ENCODE data around the gene BLVRA.
A peak's percentile ranks its signal among the peaks of the same experiment; 100 is the strongest.
"Not testable (repeated sequence)": the region's sequence is repeated elsewhere in the genome, so short reads cannot be mapped to it uniquely, and the experiment has no call there.

BLVRA gene

DNA sequence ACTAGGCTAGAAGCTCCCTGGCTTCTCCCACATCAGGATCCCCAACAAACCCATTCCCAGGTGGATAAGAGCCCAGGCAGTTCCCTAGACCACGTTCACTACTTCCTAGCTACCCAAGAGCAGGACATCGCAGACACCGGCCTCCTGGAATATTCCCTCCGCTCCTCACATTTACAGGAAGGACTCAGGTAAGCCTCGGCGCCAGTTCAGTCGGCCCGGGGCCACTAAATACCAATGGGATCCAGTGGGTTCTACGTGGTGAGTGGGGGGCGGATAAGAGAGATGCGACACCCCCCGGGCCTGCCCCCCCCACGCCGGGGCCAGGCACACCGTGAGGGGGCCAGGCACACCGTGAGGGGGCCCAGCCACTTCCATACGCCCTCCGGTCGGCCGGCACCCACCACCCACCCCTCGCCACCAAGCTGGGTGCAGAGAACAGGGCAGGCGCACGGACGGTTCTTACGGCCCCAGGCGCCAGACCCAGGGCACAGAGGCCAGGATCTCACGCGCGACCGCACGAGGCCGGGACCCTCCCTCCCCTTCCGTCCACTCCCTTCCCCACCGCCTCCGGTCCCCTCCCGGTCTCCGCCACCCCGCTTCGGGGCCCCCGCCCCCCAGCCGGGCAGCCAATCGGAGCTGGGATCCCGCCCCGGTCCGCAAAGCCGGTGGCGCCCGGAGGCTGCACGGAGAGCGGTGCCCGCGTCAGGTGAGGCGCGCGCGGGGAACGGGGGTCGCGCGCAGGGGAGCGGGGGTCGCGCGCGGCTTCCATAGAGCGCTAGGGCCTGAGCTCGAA lies at the start of gene BLVRA:
Gene BLVRA (plus strand): TSS at position 652 of the 793 bp plus-strand sequence. CDS start 12,479 bp downstream, outside the sequence.
- no peak for FAIRE-seq

DNA sequence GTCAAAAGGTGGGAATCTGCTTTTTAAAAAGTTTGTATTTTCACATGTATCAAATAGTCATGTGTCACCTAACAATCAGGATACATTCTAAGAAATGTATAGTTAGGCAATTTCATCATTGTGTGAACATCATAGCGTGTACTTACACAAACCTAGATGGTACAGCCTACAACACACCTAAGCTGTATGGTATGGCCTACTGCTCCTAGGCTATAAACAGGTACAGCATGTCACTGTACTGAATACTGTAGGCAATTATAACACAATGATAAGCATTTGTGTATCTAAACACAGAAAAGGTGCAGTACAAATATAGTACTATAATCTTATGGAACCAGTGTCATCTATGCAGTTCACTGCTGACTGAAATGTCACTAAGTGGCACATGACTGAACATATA lies 47.0 kb upstream of the BLVRA start:
- no peak for FAIRE-seq

GRCh38 chr7:43715966-43716365 lies 42.5 kb upstream of the BLVRA start:
- not testable (repeated sequence) for FAIRE-seq

GRCh38 chr7:43716598-43716997 lies 41.9 kb upstream of the BLVRA start:
- FAIRE-seq, result no peak

DNA sequence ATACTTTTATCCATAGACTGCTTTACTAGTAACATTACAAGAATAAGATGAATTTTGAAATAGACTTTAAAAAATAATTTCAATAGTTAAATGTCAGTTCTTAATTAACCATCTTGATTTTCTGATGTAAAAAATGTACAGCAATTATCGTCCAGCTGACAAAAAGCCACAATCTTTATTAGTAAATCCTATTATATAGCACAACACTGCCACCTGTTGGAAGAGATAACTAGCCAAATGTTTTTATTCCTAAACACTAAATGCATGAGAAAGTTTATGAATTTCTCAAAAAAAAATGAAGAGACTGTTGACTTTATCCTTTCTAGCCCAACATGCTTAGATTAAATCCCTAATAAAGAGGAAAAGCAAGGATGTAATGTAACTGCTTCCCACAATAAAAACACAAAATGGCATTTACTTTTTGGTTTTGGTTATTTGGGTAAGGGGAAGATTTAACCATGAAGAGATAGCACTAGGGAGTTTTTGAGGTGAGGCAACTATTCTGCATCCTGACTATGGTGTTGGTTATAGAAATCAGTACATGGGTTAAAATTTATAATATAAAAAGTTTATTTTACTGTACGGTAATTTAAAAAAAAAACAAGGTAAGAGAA lies 37.2 kb upstream of the BLVRA start:
- peak; percentile 86 for FAIRE-seq

- no peak for FAIRE-seq
Observed at GRCh38 chr7:43723007-43723341, 35.5 kb upstream of the BLVRA start.

DNA sequence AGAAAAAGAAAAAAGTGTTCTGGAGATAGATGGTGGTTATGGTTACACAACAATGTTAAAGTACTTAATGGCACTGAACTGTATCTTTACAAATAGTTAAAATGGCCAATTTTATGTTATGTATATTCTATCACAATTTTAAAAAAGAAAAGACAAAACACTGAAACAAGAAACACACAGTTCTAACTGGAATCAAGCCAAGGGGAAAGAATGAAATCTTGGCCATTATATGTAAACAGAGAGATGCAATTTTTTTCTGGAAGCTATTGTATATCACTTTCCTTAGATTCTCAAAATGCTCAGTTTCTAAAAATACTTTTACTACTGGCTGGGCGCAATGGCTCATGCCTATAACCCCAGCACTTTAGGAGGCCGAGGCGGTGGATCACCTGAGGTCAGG lies 33.2 kb upstream of the BLVRA start:
- FAIRE-seq, result no peak

DNA sequence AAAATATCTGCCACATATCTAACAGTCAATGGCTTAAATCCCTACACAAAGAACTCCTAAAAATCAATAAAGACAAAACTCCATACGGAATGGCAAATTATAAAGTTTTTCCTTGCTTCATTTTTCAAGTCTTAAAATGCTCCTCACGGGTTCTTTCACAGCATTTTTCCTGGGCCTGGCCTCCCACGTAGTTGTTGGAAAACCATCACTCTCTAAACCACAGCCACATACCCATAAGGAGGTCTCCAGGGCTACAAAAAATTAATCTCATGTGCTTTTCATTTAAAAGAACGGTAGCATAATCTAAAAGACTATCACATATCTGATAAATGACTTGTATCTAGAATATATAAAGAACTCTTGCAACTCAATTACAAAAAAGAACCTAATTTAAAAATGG lies 32.0 kb upstream of the BLVRA start:
- FAIRE-seq, result no peak

GRCh38 chr7:43727003-43727402 lies 31.5 kb upstream of the BLVRA start:
- FAIRE-seq, result no peak

DNA sequence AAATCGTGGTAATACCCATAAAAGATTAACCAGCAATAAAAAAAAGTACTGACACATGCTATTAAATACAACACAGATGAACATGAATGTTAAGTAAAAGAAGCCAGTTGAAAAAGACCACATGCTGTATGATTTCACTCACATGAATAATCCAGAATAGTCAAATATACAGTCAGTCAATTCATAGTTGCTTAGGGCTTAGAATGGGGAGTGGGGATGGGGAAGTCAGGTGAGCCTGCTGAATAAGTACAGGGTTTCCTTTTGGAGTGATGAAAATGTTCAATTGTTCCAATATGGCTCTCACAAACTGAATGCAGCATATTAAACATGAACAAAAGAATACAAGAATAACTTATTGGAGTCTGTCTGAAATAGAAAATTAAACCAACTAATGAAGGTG lies 31.0 kb upstream of the BLVRA start:
- no peak for FAIRE-seq

GRCh38 chr7:43729214-43729923 lies 29.1 kb upstream of the BLVRA start, which contains the start of gene COA1:
Gene COA1, minus strand, starts transcription at chr7:43729523. Its CDS starts 80,909 bp downstream, at chr7:43648614.
- FAIRE-seq, result no peak

DNA sequence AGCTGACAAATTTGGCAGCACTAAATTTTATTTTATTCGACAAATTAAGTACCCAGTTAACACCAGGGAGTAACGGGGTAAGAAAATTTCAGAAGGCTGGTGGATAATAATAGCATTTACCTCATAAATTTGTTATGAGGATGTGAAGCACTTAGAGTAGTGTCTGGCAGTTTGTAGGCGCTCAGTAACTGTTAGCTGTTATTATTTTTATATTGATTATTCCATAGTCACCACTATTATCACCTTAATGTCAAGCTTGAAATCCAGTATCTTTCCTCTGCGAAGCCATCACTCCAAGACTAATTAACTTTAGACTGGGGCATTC lies 28.6 kb upstream of the BLVRA start:
- no peak for FAIRE-seq

DNA sequence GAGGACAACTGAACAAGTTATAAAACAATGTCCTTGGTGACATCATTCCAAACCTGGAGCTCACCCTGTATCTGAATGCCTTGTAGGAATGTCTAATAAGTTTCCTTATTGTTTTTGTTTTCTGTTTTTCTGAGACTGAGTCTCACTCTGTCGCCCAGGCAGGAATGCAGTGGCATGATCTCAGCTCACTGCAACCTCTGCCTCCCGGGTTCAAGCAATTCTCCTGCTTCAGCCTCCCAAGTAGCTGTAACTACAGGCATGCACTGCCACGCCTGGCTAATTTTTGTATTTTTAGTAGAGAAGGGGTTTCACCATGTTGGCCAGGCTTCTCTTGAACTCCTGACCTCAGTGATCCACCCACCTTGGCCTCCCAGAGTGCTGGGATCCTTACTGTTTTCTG lies 27.0 kb upstream of the BLVRA start:
- FAIRE-seq, result not testable (repeated sequence)

DNA sequence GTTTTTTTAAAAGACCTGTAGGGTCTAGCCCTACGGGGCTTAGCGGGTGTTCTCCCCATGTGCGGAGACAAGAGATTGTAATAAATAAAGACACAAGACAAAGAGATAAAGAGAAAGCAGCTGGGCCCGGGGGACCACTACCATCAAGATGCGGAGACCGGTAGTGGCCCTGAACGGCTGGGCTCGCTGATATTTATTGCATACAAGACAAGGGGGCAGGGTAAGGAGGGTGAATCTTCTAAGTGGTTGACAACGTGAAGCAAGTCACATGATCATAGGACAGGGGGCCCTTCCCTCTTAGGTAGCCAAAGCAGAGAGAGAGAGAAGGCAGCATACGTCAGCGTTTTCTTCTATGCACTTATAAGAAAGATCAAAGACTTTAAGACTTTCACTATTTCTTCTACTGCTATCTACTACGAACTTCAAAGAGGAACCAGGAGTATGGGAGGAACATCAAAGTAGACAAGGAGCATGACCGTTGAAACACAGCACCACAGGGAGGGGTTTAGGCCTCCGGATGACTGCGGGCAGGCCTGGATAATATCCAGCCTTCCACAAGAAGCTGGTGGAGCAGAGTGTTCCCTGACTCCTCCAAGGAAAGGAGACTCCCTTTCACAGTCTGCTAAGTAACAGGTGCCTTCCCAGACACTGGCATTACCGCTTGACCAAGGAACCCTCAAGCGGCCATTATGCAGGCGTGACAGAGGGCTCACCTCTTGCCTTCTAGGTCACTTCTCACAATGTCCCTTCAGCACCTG lies 23.7 kb upstream of the BLVRA start:
- not testable (repeated sequence) for FAIRE-seq

DNA sequence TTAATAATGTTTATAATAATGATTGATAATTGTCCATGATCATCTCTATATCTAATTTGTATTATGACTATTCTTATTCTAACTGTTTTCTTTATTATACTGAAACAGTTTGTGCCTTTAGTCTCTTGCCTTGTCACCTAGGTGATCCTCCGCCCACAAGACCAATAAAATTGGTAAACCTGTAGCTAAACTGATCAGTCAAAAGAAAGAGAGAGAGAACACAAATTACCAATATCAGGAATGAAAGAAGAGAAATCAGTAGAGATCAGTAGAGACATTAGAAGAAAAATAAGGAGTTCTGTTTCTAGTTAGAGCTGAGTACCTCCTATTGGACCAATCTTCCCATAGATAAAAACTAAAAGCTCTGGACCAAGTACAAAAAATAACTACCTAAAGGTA lies 23.1 kb upstream of the BLVRA start:
- no peak for FAIRE-seq

- FAIRE-seq, result no peak
Observed at GRCh38 chr7:43735802-43736603, 22.5 kb upstream of the BLVRA start.

DNA sequence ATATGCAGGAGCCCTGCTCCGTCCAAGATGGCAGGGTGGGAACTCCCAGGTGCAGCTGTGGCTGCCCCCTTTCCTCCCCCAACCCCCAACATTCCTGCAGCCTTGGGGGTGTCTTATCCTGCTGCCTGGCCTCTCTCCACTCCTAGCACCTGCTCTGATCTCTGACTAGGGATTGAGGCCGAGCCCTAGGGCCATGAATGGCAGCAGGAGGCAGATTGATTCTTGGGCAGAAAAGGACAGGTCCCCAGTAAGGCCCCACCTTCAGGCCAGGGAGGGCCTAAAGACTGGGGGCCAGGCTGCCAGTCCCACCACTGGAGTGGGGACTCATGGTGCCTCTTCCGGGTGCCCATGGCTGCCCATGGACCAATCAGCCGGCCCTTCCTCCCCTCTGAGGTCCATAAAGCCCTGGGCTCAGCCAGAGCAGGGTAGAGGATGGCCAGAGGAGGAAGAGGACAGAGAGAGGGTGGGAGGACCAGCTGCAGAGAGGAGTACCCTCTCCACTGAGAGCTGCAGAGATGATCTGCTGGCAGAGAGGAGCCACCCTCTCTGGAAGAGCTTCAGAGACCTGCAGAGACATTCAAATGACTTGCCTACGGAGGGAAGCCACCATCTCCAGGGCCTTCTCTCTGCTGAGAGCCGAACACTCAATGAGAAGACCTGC lies 20.9 kb upstream of the BLVRA start:
- no peak for FAIRE-seq

DNA sequence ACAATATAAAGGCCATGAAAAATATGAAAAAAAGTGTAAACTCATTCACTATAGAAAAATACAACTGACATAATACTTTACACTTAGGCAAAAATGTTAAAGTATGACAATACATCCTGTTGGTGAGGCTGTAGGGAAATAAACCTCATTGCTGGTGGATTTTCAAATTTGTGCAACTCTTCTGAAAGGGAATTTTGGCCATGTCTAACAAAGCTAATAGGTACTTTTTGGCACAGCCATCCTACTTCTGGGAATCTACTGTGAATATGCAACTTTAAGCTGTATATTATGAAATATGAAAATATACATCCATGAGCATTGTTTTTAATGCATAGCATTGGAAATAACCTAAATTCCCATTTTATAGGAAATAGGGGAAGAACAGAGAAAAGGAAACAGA lies 15.8 kb upstream of the BLVRA start:
- FAIRE-seq, result no peak

GRCh38 chr7:43747328-43748105 lies 11.0 kb upstream of the BLVRA start:
- FAIRE-seq, result no peak

GRCh38 chr7:43749383-43749940 lies 9.0 kb upstream of the BLVRA start:
- FAIRE-seq, result no peak

Data from TTC549 (cell line).